GM06990 (cell line): ENCODE data around the gene MELTF.

Source experiments
- DNase-seq: peaks from one replicate; pipeline ENCODE4 v3.0.0-alpha.2; 2011; ENCODE audit not compliant: insufficient read length; ENCODE audit errors: extremely low read depth
- H3K27me3 ChIP-seq: replicated peaks from 2 replicates; pipeline ENCODE4 v1.6.0; 2011; ENCODE audit warnings: low read length; ENCODE audit not compliant: control insufficient read depth, insufficient read depth
- H3K36me3 ChIP-seq: 2 replicates; pipeline ENCODE4 v1.5.1; 2011; ENCODE audit warnings: low read length; ENCODE audit not compliant: control insufficient read depth, insufficient read depth
- H3K4me3 ChIP-seq: replicated peaks from 2 replicates; pipeline ENCODE4 v1.5.1; 2011; ENCODE audit warnings: low read depth, mild to moderate bottlenecking, control low read depth, low read length
- CTCF ChIP-seq: IDR thresholded peaks from 2 replicates; pipeline ENCODE4 v1.5.1; 2011; ENCODE audit warnings: low read length, control low read depth, mild to moderate bottlenecking, inconsistent platforms; ENCODE audit not compliant: insufficient read depth, poor library complexity, severe bottlenecking

MELTF gene

GRCh38 chr3:197027151-197027895 is 2.3 kb downstream of the MELTF start:
- TF ChIP-seq CTCF, result no peak
- no peak overlapping the region for H3K4me3 ChIP-seq
- DNase-seq, result no peak
- peaks cover 2% of the 10 kb centered on the region for H3K36me3 ChIP-seq
- H3K27me3 ChIP-seq, result no peaks in the 10 kb centered on the region

GRCh38 chr3:197026481-197026866 is 3.1 kb downstream of the MELTF start:
- no peak for TF ChIP-seq CTCF
- DNase-seq, result no peak
- H3K27me3 ChIP-seq, result no peaks in the 10 kb centered on the region

GRCh38 chr3:197025736-197026480 is 3.7 kb downstream of the MELTF start:
- Histone ChIP-seq H3K27me3 (no peaks in the 10 kb centered on the region), H3K4me3 (no peak overlapping the region), H3K36me3 (peaks cover 2% of the 10 kb centered on the region)
- no peak for TF ChIP-seq CTCF
- DNase-seq, result no peak

More at GRCh38 chr3:197026481-197026866, 3.1 kb downstream of the MELTF start:
- Histone ChIP-seq H3K4me3 (no peak overlapping the region), H3K36me3 (peaks cover 2% of the 10 kb centered on the region)

GRCh38 chr3:197024881-197025735 is 4.5 kb downstream of the MELTF start:
- Histone ChIP-seq H3K4me3 (no peak overlapping the region), H3K27me3 (no peaks in the 10 kb centered on the region), H3K36me3 (peaks cover 2% of the 10 kb centered on the region)
- DNase-seq, result no peak
- TF ChIP-seq CTCF, result no peak

- no peak for TF ChIP-seq CTCF
- H3K36me3 ChIP-seq, result peaks cover 2% of the 10 kb centered on the region
- no peak overlapping the region for H3K4me3 ChIP-seq
- H3K27me3 ChIP-seq, result no peaks in the 10 kb centered on the region
- DNase-seq, result no peak
These were observed 5.5 kb downstream of the MELTF start for GRCh38 chr3:197023998-197024651.
